ENCODE data around the gene ANKRD6.

ANKRD6 gene

DNA sequence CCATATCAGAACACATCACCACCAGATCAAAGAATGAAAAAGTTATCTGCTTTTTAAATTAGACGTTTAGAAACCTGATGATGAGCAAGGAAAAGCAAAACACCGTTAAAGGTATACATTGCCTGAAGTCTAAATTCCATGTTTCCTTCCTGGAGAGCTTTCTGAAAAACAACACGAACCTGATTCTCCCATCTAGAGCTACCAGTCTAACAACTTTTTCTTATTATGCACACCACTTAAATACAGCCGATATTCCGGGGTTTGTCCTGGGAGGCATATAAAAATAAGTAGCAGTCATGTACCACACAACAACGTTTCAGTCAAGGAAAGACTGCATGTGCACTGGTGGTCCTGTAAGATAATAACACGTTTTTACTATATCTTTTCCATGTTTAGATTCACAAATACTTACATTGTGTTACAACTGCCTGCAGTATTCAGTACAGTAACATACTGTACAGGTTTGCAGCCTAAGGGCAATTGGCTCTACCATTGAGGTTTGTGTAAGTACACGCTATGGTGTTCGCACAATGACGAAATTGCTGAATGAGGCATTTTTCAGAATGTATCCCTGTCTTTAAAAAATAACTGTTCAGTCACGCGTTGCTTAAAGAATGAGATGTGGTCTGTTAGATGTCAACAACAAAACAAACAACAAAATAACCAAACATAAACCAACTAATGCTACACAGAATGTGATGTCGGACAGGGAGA lies 224.7 kb downstream of the ANKRD6 start:
- DNase-seq (ENCODE audit: low spot score): no peak

DNA sequence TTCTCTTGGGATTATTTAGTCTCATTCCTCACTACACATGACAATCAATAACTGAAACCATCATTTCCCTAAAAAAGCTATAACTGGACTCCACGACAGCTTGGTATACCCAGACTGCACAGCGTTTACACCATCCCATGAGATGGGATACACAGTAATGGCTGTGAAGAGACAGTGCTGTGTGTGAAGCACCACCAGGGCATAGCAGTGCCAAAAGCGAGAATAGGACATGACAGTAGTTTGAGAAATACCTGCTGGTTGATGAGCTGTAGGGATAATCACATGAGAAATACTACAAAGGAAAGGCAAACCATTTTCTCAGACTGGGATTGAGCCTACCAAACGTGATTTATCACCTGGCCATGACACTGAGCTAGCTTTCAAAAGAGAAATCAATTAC lies 228.0 kb downstream of the ANKRD6 start:
- DNase-seq (ENCODE audit: low spot score): no peak

DNA sequence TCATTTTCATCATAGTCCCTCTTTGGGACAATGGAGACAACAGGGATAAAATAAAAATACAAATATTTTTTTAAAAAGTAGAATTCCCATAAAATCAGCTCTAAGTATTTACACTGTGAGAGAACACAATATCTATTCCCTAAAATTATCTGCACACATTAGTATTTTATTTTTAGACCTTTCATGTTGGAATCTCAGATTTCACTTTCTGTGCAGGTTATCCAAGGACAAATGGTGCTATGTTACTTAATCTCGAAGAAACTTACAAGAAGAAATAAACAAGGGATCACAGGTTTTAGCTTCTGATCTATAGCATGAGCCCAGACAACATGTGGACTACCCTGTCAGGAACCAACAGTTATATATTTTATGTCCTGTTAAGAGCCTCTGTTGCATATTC lies 228.6 kb downstream of the ANKRD6 start:
- no peak for DNase-seq (ENCODE audit: low spot score)

DNA sequence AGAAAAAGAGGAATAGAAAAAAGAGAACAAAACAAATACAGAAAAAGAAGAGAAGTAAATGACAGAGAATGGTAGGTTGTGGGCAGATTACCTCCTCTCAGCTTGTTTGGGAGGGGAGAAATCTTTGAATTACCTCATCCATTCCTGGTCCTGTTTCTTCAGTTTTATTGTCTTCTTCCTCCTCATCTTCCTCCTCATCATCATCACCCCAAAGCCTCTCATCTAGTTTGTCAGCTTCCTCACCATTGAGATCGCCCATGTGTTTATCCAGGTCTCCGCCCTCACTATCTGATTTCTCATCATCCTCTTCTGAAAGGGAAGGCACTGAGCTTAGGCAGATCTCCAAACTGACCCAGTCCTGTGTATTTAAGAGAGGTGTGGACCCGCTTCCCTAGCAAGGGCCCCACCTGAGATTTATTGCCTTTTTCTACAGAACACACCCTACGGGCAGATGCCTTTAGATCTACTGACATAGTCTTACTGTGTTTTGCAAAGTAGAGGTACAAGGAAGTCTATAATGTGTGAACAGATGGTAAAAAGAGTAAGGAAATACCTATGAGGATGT lies 229.8 kb downstream of the ANKRD6 start:
- no peak for DNase-seq (ENCODE audit: low spot score)

DNA sequence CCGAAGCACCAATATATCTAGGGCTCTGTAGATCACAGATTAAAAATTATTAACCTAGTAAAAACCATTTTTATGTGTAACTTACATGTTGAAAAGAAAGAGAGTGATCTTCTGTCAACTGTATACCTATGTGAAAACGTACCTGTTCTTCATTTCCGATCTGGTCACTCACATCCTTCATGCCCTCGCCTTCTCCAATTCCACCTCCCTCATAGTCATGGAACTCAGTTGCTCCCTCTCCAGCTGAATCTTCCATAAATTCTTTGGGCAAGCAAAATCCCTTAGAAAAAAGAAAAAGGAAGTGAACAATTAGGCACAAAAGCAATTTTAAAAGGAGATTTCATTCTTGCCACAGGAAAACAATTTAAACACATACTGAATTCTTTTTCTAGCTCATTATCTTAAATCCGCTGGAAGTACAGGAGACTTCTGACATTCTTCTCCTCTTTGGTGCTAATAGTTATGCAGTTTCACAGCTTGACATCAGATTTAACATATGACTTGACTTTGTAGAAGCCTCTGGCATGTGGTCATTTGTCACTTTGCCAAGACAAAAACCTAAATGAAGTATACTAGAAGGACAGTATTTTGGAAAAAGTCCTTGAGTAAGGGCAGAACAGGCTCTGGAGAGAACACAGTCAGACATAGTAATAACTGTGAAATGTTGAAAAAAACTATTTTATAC lies 235.1 kb downstream of the ANKRD6 start:
- DNase-seq (ENCODE audit: low spot score): no peak

DNA sequence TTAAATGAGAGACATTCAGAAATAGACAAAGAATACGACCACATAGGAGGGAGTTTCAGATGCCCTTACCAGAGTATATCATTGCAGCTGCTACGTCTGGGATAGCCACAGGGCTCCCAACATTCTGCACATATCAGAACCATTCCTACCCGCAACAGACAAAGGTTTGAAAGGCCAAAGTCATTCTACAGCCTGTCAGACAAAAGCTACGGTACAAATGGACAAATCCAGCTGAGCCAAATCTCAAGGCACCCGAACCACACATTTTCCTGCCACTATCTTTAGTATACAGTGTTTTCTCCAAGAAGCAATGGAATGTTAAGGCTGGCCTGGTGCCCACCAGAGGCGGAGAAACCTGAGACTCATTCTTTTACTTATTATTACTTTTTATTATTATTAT lies 236.1 kb downstream of the ANKRD6 start:
- no peak for DNase-seq (ENCODE audit: low spot score)

DNA sequence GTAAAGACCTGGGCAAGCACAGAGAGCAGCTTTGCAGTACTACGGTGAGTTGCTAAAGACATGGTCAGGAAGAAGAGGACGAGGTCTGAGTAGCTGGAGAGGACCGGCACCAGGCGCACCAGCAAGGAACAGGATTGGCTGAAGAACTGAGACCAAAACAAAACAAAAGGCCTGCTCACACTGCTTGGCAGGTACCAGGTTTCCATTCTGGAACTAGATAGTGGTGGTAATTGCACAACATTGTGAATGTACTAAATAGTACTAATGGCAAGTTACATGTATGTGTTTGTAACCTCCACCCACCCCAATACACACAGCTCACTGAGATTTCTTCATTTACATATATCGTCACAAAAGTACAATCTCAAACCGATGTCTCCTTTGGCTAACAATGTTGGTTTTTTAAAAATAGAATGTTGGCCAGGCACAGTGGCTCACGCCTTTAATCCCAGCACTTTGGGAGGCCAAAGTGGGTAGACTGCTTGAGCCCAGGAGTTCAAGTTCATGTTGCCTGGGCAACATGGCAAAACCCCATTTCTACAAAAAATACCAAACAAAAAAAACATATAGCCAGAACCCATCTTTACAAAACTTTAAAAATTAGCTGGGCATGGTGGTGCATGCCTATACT lies 238.1 kb downstream of the ANKRD6 start:
- no peak for DNase-seq (ENCODE audit: low spot score)

DNA sequence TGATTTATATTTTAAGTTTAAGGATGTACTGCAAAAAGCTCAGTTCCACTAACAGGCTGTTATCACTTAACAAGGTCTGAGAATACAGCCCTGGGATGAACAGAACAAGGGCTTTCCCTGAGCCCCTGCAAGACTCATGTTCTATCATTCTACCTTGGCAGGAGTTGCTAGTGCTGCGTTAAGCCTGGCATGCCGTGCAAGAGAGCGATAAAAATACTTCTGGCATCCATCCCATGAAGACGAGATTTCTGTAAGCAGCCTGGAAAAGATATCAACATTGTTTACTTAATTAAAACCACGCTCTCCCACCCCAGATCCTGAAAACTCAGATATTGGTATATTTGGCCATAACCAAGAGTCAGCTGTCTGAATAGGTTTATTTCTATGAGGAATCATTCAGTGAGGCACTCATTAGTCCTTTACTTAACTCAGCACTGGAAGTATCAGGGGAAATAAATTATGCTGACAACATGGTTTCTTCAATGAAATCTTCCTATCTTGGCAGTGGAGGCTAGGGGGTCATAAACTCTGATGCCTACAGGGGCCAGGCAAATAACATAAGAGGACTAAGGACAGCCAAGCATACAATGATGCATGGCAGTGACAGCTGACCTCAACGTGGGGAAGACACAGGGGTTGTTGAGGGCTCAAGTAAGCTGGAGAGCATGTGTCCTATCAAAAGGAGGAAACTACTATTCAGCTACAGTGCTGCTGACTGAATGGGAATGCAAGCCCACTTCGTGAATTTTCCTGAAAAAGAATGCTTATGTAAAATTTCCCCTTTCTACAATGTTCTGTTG lies 243.2 kb downstream of the ANKRD6 start:
- no peak for DNase-seq (ENCODE audit: low spot score)

DNA sequence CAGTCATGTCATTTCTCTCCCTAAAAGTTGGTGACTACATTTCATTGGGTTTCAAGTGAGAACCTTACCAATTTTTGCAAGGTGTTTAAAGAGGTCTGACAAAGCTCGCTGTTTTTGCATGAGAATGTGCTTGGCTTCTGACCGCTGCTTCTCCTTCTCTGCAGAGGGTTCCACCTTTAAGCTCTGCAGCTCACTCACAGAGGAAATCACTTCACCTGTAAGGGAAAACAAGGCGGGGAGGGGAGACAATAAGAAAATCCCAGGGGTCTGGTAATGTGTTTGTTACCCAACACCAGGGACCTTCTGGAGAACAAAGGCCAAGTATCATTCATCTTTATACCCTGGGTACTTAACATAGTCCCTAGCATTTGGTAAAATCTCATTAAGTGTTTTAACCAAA lies 245.6 kb downstream of the ANKRD6 start:
- DNase-seq (ENCODE audit: low spot score): no peak

DNA sequence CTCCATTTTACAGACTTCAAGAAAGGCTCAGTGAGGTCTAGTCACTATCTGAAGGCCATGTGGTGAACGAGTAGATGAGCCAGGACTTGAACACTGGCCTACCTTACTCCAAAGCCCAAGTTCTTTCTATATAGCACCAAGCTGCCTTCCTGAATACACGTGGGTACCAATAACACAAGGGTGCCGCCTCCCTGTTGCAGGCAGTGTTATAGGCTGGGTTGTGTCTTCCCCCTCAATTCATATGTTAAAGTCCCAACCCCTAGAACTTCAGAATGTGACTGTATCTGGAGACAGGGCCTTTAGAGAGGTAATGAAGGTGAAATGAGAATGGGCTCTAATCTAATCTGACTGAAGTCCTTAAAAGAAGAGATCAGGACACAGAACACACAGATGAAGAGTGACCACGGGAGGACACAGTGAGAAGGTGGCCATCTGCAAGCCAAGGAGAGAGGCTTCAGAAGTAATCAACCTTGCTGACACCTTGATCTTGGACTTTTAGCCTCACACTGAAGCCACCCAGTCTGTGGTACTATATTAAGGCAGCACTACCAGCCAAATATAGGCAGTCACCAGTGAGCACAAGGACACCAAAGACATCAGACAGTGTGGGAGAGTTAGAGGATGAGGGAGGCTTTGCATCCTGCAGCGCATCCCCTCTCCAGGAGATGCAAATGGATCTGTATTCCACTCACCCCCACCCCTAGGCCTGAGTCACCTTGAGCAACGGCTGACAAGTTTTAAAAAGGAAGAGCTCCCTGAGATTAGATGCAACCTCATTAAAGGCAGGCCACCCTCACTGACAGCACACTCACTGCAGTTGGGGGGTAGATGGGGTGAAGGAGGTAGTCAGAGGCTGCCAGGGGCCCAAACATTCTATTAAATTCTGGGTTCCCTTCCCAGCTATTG lies 246.5 kb downstream of the ANKRD6 start:
- DNase-seq (ENCODE audit: low spot score): no peak

DNA sequence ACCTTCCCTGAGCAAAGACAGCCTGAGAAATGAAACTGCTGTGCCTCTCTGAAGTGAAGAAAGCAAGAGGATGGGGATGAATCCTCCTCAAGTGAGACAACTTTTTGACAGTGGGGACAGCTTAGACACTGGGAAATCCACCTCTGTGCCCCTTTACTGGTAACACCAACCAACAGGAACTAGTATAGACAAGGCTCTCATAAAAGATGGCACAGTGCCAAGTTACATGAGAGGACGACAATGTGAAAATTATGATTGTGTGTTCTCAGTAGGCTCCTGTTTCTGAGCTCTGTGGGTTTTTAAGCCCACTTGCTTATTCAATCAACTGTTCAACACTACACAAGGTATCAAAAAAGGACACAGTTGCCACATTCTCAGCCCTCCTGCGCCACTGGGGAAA lies 247.2 kb downstream of the ANKRD6 start:
- no peak for DNase-seq (ENCODE audit: low spot score)

DNA sequence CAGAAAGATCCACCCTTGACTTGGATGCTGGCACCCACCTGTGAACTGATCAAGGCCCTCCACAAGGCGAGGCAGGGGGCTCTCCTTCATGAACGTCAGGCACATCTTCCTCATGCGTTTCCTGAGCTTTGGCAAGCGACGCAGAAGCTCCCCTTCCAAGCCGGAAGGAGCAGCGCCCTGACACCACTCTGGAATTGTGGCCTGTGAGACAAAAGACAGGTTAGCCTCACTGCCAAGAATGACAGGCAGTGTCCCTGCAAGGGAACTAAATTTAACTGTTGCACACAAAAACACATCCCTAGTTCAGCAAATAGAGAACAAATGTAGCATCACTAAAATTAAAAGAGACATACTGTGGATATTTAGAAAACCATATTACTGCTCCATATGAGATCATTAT lies 247.6 kb downstream of the ANKRD6 start:
- DNase-seq (ENCODE audit: low spot score): no peak

DNA sequence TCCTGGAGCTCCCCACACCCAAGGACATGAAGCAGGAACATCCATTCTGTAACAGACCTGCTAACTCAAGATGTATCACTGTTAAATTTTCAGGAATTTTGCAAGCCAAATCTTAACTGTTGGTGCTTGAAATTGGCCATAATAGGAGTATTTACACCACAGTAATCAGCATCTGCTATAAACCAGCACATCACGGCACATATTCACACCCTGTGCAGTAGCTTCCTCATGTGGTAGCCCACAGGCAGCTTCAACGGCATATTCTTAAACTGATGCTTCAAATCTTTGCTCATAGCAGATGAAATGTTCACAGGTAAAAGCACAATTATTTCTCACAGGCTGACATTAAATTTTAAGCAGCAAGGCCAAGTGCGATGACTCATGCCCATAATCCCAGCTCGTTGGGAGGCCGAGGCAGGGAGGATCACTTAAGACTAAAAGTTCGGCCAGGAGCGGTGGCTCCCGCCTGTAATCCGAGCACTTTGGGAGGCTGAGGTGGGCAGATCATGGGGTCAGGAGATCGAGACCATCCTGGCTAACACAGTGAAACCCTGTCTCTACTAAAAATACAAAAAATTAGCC lies 249.1 kb downstream of the ANKRD6 start:
- no peak for DNase-seq (ENCODE audit: low spot score)

DNA sequence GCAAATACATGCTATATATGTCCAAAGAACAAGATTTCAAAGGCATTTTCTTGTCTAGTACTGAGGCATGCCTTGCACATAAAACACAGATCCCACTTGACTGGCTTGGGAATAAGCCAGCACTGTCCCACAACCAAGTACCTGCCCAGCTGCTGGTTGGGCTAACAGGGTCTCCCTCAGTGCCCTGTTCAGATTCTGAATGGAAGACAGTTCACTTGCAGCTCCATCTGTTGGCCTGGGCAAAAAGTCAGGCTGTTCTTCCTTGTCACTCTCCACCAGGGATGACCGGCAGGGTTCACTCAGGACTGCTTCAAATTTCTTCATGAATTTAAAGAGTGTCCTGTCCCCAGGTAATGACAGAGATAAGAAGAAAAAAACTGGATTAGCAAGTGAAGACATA lies 250.0 kb downstream of the ANKRD6 start:
- DNase-seq (ENCODE audit: low spot score): no peak
